SH-SY5Y (cell line): ENCODE measurements around the gene CGB3.

ENCODE experiments used
- GATA2 ChIP-seq: IDR thresholded peaks from 2 replicates; pipeline ENCODE4 v1.6.1; 2011; ENCODE audit warnings: mild to moderate bottlenecking, low read depth, low read length
- GATA3 ChIP-seq: IDR thresholded peaks from 2 replicates; pipeline ENCODE4 v1.6.1; 2011; ENCODE audit warnings: low read depth, mild to moderate bottlenecking, low read length, moderate library complexity

GRCh38 chr19:48992581-48993174 is 31.5 kb downstream of the CGB3 start:
- TF ChIP-seq GATA3 (no peak), GATA2 (no peak)
